ENCODE results near the gene STAC3.

The STAC3 gene

DNA sequence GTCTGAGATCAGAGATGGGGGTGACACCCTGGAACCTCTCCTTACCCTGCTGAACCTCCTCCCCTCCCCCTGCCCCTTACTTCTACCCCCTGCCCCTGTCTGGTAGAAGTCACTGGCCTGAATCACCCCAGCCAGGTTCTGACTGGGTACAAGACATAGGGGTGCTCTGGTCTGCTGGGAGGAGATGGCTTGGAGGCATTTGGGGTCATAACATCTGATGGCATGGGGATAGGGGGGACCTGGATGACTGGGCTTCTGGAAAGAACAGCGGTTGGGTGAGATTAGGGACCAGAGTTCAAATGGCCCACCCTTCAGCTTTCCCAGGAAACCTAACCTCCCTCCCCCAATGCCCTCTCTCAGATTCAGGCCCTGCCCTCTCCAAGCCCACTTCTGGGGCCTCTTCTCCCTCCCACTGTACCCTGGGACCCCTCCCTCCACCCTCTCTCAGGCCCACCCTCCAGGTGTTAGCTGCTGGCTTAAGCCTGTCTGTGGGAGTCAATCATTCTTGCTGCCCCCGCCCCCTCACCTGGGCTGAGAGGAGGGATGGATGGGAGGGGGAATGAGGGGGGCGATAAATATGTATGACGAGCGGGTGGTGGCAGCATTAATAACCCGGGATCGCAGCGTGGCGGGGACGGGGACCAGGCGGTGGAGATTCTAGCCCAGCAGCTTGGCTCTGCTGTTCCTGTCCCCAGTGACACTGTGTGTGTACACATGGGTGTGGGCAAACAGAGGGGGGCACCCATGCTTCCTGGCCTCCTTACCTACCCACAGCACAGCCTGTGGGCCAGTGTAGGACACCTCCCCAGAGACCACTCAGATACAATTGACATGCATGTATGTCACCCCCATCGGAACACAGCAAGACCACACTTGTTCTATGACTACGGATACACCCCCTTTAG lies 28.4 kb downstream of the STAC3 start:
- DNase-seq (ENCODE audit: low read depth in 2 of 2), result no peak

DNA sequence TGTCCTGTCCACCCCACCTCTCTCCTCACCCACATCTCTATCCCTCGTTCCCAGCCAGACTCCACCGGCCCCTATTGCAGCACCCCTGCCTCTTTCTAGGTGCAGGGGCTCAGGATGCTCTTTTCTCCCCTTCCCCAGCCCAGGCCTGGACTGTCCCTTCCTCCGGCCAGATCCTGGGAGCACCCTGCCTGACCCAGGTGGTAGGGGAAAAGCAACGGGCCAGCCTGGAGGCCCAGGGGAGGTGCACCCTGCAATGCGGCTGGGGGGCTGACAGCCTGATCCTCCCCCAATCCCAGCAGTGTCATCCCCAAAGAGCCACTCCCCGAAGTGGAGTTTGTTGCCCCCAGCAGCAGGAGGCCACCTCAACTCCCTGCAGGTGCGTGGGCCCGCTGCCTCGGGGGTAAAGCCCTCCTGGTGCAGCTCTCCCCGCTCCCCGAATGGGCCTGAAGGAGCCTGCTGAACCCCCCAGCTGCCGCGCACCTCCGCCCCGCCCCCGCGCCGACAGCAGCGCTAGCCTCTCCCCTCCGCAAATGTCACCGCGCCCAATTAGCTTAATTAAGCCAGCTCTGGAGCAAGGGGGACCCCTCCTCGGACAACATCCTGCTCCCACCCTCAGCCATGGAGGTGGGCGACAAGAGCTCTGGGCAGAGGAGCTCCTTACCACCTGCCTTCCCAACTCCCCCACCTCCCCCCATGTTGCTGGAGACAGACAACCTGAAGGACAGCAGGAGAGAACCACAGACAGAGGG lies 29.6 kb downstream of the STAC3 start:
- no peak for DNase-seq (ENCODE audit: low read depth in 2 of 2)

DNA sequence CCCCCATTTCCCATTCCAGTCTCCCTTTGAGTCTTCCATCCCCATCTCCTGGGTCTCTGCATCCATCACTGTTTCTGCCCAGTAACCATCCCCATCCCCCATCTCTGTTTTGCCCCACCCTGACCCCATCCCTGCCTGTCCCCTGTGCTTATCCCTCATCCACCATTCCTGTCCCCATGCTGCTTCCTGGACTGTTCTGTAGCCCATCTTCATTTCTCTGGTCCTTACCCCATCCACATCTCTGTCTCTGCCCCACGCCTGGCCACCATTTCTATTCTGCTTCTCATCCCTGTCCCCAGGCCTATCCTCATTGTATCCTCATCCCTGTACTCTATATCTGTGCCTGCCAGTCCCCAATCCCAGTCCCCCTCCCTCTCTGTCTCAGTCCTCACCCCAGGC lies 30.2 kb downstream of the STAC3 start:
- DNase-seq (ENCODE audit: low read depth in 2 of 2), result no peak

DNA sequence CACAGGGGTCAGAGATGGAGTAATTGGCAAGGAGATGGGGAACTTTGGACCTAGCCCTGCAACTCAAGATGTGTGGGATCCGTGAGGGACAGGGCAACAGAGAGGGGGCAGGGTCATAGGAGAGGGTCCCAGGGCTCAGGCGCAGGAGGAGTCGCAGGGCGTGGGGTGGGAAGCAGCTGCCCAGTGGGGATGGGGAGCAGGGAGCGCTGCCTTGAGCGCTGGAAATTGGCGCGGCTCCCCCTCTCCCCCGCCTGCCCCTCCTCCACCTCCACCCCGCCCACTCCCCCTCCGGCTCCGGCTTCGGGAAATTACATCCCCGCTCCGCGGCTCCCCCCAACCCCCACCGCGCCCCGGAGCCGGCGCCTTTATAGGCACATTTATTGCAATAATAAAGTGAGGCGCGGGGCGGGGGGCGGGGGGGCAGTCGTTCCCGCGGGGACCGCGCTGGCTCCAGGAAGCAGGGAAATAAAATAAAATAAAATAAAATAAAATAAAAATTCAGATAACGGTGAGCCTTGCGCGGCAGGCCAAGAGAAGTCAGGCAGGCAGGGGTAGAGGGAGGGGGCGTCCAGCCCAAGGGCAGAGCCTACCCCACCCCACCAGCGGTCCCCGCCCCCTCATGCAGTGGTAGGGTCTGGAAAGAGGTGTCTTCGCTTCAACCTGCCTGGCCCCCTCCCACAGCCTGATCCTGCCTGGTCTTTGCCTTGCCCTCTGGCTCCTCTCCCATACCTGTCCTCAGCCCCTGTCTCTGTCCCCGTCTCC lies 30.8 kb downstream of the STAC3 start:
- no peak for DNase-seq (ENCODE audit: low read depth in 2 of 2)

DNA sequence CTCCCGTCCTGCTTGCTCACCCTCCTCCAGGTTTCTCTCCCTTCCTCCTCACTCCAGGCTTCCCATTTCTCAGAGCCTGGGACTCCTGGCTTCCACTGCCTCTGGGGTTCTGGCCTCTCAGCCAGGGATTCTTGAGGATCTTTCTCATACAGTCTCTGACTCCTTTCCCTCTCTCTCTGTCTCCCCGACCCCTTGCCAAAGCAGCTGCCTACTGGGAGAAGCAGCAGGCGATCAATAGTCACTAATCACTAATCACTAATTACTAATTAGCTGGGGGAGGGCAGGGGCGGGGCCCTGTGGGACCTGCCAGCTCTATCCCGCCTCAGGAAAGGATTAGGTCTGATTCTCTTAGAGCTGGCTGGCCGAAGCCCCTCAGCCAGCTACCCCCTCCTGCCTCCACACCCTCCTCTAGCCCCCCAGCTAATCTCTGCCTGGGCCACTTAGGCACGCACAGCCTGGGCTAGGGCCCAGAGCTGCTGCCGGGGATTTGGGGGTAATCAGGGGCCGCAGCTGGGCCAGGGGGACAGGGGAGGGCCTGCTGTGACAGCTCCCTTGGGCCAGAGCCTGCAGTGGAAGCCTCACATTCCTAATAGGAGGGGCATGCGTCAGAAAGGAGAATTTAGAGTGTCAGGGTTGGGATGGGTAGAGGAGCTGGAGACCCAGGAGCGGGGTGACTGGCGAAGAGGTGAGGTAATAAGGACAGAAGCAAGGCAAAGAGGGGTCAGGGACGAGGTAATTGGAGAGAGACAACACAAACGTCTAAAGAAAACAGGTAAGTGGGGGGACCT lies 31.6 kb downstream of the STAC3 start:
- DNase-seq (ENCODE audit: low read depth in 2 of 2), result no peak

DNA sequence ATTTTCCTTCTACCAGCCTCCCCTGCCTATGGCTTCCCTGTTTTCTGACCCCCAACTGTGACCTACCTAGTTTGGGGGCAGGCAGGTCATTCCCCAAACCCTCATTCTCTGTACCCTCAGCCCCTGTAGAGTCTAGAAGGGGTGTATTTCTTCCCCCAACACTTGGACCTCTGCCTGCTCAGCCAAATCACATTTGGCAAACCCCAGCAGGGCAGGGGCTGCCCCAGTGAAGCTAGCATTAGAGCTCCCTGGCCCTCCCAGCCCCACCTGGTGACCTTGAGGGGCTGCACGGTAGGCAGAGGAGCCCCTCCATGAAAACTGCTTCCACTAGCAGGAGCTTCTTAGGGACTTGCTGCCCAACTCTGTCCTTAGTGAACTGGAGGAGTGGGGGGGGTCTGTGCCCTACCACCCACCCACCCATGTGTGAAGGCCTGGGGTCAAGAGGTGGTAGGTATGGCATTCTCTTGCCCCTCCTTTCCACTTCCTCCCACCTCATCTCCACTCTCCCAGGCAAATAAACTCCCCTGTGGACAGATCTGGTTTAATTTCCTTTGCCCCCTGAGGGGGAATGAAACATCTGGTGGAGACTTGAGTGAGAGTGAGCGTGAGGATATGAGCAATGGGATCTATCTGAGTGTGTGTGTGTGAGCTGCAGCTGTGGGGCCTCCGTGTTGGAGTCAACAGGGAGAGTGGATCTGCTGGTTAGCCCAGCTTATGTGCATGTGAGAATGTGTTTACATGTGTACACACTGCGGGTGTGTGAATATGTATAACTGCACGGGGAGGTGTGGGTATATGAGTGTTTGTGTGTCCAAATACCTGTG lies 32.7 kb downstream of the STAC3 start:
- no peak for DNase-seq (ENCODE audit: low read depth in 2 of 2)

DNA sequence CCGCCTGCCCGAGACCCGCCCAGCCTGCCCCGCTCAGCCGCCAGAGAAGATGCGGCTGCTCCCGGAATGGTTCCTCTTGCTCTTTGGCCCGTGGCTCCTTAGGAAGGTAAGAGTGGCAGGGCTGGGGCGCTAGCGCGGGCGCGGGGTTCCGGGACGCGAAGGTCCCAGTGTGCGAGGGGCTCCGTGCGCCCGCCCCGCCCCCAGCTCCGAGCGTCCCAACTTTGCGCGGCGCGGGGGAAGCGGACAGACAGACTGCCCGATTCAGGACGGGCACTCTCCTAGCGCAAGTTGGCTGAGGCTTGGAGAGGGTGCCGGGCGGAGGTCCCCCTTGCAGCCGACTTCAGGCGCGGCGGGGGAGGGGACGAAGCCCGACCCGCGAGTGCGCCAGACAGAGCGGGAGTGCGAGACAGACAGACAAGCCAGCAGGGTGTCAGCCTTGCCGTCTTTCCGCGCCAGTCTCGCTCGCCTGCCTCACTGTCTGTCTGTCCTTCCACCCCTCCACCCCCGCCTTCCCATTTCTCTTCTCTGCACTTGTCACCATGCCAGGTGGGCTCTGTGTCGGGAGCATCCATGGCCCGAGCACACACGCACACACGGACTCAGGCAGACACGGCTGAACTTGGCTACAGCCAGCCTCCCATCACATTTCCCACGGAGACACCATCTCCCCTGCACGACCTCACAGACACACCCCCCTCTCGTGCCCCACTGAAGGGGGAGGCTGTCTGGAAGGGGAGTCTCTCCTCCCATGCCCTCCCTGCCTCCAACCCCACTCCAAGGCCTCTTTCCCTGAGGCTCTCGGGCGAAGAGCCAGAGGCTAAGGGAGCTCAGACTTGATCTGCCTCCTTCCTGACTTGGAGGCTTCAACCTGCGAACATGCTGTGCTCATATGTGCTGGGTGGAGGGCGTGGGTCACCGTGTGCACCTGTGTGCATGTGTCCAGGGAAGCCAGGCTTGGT lies 33.8 kb downstream of the STAC3 start:
- DNase-seq (ENCODE audit: low read depth in 2 of 2), result no peak

- peak in 1 of 2 donors; percentile 62 for DNase-seq (ENCODE audit: low read depth in 2 of 2)
These were observed 34.7 kb downstream of the STAC3 start, which contains the start of gene NXPH4 for GRCh38 chr12:57216014-57216911. NXPH4 (plus strand) TSS chr12:57216794; CDS start chr12:57216970, 176 bp downstream.

DNA sequence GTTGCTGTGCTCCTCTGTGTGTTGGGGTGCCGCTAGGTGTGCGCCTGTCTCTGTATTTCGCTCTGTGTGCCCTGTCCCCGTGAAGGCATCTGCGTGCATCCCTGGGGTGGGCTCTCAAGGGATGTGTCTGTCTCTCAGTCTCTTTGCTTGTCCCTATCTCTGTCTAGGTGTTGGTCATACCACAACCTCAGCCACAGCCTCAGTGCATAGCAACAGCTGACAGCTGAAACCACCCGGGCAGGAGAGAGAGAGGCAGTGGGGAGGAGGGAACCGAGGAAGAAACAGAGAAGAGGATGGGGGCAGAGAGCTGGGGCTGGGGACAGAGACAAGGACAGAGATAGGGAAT lies 35.3 kb downstream of the STAC3 start:
- DNase-seq (ENCODE audit: low read depth in 2 of 2), result no peak

- no peak for DNase-seq (ENCODE audit: low read depth in 2 of 2)
These were observed 35.9 kb downstream of the STAC3 start for GRCh38 chr12:57215065-57215464.

DNA sequence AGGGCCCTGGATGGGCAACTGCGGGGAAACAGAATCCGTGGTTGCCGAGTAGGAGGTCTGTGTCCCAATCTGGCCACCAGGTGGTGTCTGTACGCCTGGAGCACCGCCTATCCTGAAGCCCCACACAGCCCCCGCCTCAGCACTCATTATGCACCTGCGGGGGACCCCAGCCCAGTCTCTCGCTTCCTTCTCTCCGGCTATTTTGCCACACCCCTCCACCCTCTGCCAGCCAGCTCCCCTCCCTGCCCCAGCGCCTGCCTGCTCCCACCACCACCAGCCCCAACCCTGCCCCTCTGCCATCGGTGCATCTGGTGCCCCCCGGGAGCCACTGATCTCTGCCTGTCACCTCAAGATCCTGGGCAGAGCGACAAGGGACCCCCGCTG lies 36.6 kb downstream of the STAC3 start:
- peak in 1 of 2 donors; percentile 52 for DNase-seq (ENCODE audit: low read depth in 2 of 2)

- no peak for DNase-seq (ENCODE audit: low read depth in 2 of 2)
These were observed 37.1 kb downstream of the STAC3 start for GRCh38 chr12:57213763-57214397.

DNA sequence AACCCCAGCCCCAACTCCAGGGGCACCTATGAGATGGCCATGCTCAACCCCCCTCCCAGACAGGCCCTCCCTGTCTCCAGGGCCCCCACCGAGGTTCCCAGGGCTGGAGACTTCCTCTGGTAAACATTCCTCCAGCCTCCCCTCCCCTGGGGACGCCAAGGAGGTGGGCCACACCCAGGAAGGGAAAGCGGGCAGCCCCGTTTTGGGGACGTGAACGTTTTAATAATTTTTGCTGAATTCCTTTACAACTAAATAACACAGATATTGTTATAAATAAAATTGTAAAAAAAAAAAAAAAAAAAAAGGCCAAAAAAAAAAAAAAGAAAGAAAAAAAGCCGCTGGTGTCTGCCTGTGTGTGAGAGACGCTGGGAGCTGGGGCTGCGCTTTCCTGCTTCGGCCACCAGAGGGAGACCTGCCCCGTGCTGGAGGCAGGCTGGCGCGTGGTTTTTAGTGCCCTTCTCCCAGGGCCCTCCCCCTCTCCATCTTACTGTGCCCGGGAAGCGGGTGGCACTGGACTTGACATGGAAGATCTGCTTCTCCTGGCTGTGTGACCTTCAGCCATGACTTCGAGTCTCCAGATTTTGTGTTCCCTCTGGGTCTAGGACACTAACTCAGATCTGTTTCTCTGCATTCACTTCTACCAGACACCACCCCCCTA lies 37.8 kb downstream of the STAC3 start:
- DNase-seq (ENCODE audit: low read depth in 2 of 2), result peak; percentile 70 to 72

- no peak for DNase-seq (ENCODE audit: low read depth in 2 of 2)
These were observed 38.3 kb downstream of the STAC3 start for GRCh38 chr12:57212701-57213057.

- no peak for DNase-seq (ENCODE audit: low read depth in 2 of 2)
These were observed 38.9 kb downstream of the STAC3 start for GRCh38 chr12:57211791-57212700.

- DNase-seq (ENCODE audit: low read depth in 2 of 2), result no peak
These were observed 39.9 kb downstream of the STAC3 start for GRCh38 chr12:57210926-57211692.
